H1 (cell line): ENCODE results near the gene CNGB1. TPM values are rescaled to one million over a fixed set of nuclear protein-coding genes. Genes with fewer than 3 reads are reported as not detected.

ENCODE experiments used
- CBX8 ChIP-seq: fragments of 300-800, 300-1000 bp; sonication (generic); IDR thresholded peaks from 2 replicates; pipeline ENCODE4 v1.7.1; 2016; ENCODE audit warnings: low read depth, low read length, borderline replicate concordance
- polyA plus RNA-seq, 7 experiments: library from polyadenylated mRNA; depleted of rRNA in 3 of 7; stranded (reverse) in 5 of 7; unstranded in 2 of 7; fragments of >200 nt in 5 of 7; fragments of 200-250 nt in 2 of 7; gene quantifications; 1 replicate in 5 of 7; 2 replicates in 1 of 7; 4 replicates in 1 of 7; pipeline versions ENCODE4 v1.2.1 to v1.2.3, GENCODE V29; 2011 to 2013; ENCODE audit warnings: missing spikeins in 2 of 7, mixed read lengths in 2 of 7
- total RNA-seq: library from RNA; stranded (reverse); fragmentation: NEBNext Ultra II Directional; extraction: Animal tissue kit (Norgen Biotek cat#: 25700); gene quantifications from 2 replicates; pipeline ENCODE4 v1.2.1, GENCODE V29; 2021

The CNGB1 gene
- total and polyA plus RNA-seq, 2 of the 8 experiments (the other 6 are each of a cell fraction or from before 2014, with no cell fraction given) = not detected

- TF ChIP-seq CBX8 = no peak
These were observed 10.7 kb upstream of the CNGB1 start (continued) for GRCh38 chr16:57981636-57982035.
